NCI-H460 (cell line): Measurements from ENCODE around the gene FTO. TPM values are rescaled to one million over a fixed set of nuclear protein-coding genes. Genes with fewer than 3 reads are reported as not detected.
A peak's percentile ranks its signal among the peaks of the same experiment; 100 is the strongest.
"Not testable (repeated sequence)": the region's sequence is repeated elsewhere in the genome, so short reads cannot be mapped to it uniquely, and the experiment has no call there.

ENCODE experiments used
- DNase-seq: peaks from one replicate; pipeline ENCODE4 v3.0.0-alpha.2; 2016; ENCODE audit warnings: low read depth; ENCODE audit errors: extremely low read depth
- small RNA-seq, 2 experiments: library from RNA; depleted of rRNA; stranded (forward); fragments of <200 nt; gene quantifications; one replicate each; pipeline ENCODE3, GENCODE V24; 2014
- total RNA-seq: library from RNA; depleted of rRNA; stranded (reverse); fragments of >200 nt; shearing (Covaris generic); gene quantifications from 2 replicates; pipeline ENCODE4 v1.2.3, GENCODE V29; 2014; rRNA removed

Gene FTO
- total RNA-seq, 1 experiment from 2014 or later = 41.2 TPM

GRCh38 chr16:54180421-54181359 lies 476.7 kb downstream of the FTO start:
- no peak for DNase-seq

- DNase-seq = not testable (repeated sequence)
These were observed 477.9 kb downstream of the FTO start for GRCh38 chr16:54181683-54182329.

GRCh38 chr16:54185045-54185444 lies 481.1 kb downstream of the FTO start:
- no peak for DNase-seq

- no peak for DNase-seq
These were observed 487.2 kb downstream of the FTO start for GRCh38 chr16:54191163-54191562.

- DNase-seq = no peak
These were observed 487.6 kb downstream of the FTO start for GRCh38 chr16:54191592-54191991.

GRCh38 chr16:54193013-54193664 lies 489.2 kb downstream of the FTO start:
- DNase-seq = no peak

- DNase-seq = peak; percentile 58
These were observed 489.8 kb downstream of the FTO start for GRCh38 chr16:54193665-54194333.

- DNase-seq = no peak
These were observed 490.4 kb downstream of the FTO start for GRCh38 chr16:54194334-54194743.

- no peak for DNase-seq
These were observed 493.8 kb downstream of the FTO start for GRCh38 chr16:54197758-54198157.

GRCh38 chr16:54199487-54200160 lies 495.7 kb downstream of the FTO start:
- DNase-seq = no peak

GRCh38 chr16:54200161-54200534 lies 496.2 kb downstream of the FTO start:
- DNase-seq = no peak

GRCh38 chr16:54200720-54201119 lies 496.8 kb downstream of the FTO start:
- DNase-seq = no peak

GRCh38 chr16:54201200-54201599 lies 497.2 kb downstream of the FTO start:
- no peak for DNase-seq

Small RNA genes within 50 kb of the gene (small RNA-seq; reads per million reads assigned to genes)
- gene AC007347.2 = 0 reads per million in 2 experiments

Other genes with a start within 250 kb of the FTO start
- 28.1 and 30.4 TPM in 2 replicates for gene AKTIP, start 200.9 kb upstream of the FTO start, total RNA-seq
- 9.6 and 10.9 TPM in 2 replicates for gene RPGRIP1L, start 297 bp upstream of the FTO start, total RNA-seq